Memory B cell (primary cell): ENCODE measurements around the gene TLE3.
A peak's percentile ranks its signal among the peaks of the same experiment; 100 is the strongest.

ENCODE experiments used
- ATAC-seq: fragments of 150-1000 bp; cut with Tn5 transposase; 2 replicates; pipeline ENCODE4 v1.10.0; 2021; ENCODE audit warnings: low read depth, mild to moderate bottlenecking, moderate library complexity
- DNase-seq, 2 donors: peaks; one replicate each; pipeline ENCODE4 v3.0.0; 2022; ENCODE audit warnings: low spot score in 2 of 2
- H3K27ac Mint-ChIP-seq: one replicate; pipeline ENCODE4 v1.8.0; 2022; ENCODE audit warnings: mild to moderate bottlenecking, moderate library complexity, mixed read lengths
- H3K27me3 Mint-ChIP-seq: one replicate; pipeline ENCODE4 v1.8.0; 2022; ENCODE audit warnings: mixed read lengths
- H3K36me3 Mint-ChIP-seq: one replicate; pipeline ENCODE4 v1.8.0; 2022; ENCODE audit warnings: mild to moderate bottlenecking, mixed read lengths
- H3K4me1 Mint-ChIP-seq: one replicate; pipeline ENCODE4 v1.8.0; 2022; ENCODE audit warnings: mixed read lengths
- H3K4me3 Mint-ChIP-seq: one replicate; pipeline ENCODE4 v1.8.0; 2022; ENCODE audit warnings: mild to moderate bottlenecking, moderate library complexity, mixed read lengths
- H3K9me3 Mint-ChIP-seq: one replicate; pipeline ENCODE4 v1.8.0; 2022; ENCODE audit warnings: mixed read lengths

TLE3 gene

DNA sequence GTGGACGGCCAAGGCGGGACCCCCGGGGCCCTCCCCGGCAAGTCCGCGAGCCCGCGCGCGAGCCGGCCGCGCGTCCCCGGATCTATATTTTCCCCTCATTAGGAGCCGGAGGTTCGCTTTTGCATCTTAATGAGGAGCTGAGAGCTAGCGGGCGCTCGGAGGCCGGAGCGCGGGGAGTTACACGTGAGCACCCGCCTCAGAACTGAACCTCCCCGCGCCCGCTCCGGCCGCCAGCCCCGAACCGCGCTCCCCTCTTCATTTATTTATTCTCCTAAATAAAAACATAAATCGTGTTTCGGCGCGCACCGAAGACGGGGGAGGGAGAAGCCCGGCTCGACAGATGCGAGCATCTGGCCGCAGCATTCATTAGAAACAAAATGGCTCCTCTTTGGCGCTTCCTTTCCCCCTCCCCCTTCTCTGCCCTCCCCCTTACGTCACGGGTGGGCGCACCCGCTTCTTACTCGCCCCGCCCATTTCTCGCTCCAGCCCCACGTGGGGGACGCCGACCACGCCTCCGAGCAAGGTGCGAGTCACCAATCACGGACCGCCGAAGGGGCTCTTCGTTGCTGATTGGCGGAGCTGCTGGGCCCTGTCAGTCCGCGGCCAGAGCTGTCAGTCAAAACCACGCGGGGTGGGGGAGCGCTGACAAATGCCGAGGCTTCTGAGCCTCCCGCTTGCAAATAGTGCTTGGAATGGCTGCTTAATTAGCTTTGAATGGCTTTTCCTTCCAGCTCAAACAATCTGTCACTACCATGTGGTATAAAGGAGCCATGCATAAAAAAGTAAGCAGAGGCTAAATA, 1.6 kb upstream of the TLE3 start:
- peaks cover 10% of the 10 kb centered on the region for H3K36me3 Mint-ChIP-seq

GRCh38 chr15:70098461-70099166, 897 bp upstream of the TLE3 start:
- Mint-ChIP-seq H3K27ac (peak overlapping the region; percentile 96), H3K4me1 (peaks cover 25% of the 10 kb centered on the region), H3K4me3 (peak overlapping the region; percentile 96), H3K27me3 (no peaks in the 10 kb centered on the region), H3K9me3 (no peaks in the 10 kb centered on the region), H3K36me3 (peaks cover 12% of the 10 kb centered on the region)
- DNase-seq (peak; percentile 21 to 60), ATAC-seq (no peak)

More for the DNA sequence above, 1.6 kb upstream of the TLE3 start:
- H3K27ac Mint-ChIP-seq, result peak overlapping the region; percentile 96
- H3K27me3 Mint-ChIP-seq, result no peaks in the 10 kb centered on the region
- DNase-seq (peak; percentile 100), ATAC-seq (peak; percentile 58)
- H3K9me3 Mint-ChIP-seq, result no peaks in the 10 kb centered on the region
- H3K4me1 Mint-ChIP-seq, result peaks cover 23% of the 10 kb centered on the region
- H3K4me3 Mint-ChIP-seq, result peak overlapping the region; percentile 94

- Mint-ChIP-seq H3K36me3 (peaks cover 16% of the 10 kb centered on the region), H3K27me3 (no peaks in the 10 kb centered on the region), H3K27ac (peak overlapping the region; percentile 96), H3K9me3 (no peaks in the 10 kb centered on the region), H3K4me1 (peaks cover 25% of the 10 kb centered on the region), H3K4me3 (peak overlapping the region; percentile 96)
- DNase-seq (no peak), ATAC-seq (no peak)
Observed at GRCh38 chr15:70098153-70098460, 390 bp upstream of the TLE3 start.

GRCh38 chr15:70097063-70097320, 725 bp downstream of the TLE3 start:
- H3K4me3 Mint-ChIP-seq, result peak overlapping the region; percentile 96
- peak overlapping the region; percentile 96 for H3K27ac Mint-ChIP-seq
- H3K36me3 Mint-ChIP-seq, result peaks cover 21% of the 10 kb centered on the region
- H3K4me1 Mint-ChIP-seq, result peaks cover 30% of the 10 kb centered on the region
- H3K9me3 Mint-ChIP-seq, result no peaks in the 10 kb centered on the region
- DNase-seq (no peak), ATAC-seq (no peak)
- no peaks in the 10 kb centered on the region for H3K27me3 Mint-ChIP-seq

GRCh38 chr15:70096215-70097062, 1.3 kb downstream of the TLE3 start:
- peak overlapping the region; percentile 98 for H3K4me3 Mint-ChIP-seq
- peak overlapping the region; percentile 85 for H3K27ac Mint-ChIP-seq
- DNase-seq (peak; percentile 33 to 34), ATAC-seq (no peak)
- no peaks in the 10 kb centered on the region for H3K9me3 Mint-ChIP-seq
- H3K36me3 Mint-ChIP-seq, result peaks cover 22% of the 10 kb centered on the region
- H3K27me3 Mint-ChIP-seq, result no peaks in the 10 kb centered on the region
- peaks cover 35% of the 10 kb centered on the region for H3K4me1 Mint-ChIP-seq

DNA sequence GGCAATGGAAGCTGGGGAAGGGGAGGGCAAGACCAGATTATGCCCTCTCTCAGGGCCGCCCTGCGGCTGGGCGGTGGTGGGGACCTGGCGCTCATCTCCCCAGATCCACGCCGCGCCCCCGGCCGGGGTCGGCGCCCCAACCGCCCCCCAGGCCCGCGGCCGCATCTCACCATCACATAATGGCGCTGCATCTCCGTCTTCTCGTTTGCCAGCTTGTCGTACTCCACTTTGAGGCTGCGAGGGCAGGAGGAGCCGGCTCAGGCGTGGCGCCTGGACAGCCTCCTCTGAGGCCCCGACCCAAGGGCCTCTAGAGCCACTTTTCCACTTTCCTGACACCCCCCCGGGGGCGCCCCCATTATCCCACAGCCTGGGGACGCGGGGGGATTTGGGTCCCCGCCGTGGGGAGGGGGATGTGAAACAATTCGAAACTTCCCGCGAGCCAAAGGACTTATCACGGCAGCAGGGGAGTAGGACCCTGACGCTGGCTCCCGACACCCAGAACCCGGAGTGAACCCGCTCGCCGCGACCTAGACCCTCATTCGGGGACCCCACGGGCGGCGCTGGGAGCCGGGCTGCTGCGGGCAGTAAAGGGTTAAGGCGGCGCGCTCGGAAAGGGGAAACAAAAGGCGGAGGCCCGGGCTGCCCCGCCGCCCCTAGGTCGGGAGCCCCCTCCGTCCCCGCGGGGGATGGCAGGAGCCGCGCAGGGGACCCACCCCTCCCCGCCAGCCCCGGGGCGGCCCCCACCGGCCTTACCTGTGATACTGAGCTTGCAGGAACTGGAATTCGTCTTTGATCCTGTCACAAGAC, 2.1 kb downstream of the TLE3 start:
- H3K36me3 Mint-ChIP-seq, result peaks cover 23% of the 10 kb centered on the region
- peak overlapping the region; percentile 98 for H3K4me3 Mint-ChIP-seq
- H3K27me3 Mint-ChIP-seq, result no peaks in the 10 kb centered on the region
- H3K4me1 Mint-ChIP-seq, result peaks cover 39% of the 10 kb centered on the region
- peak; percentile 28 for ATAC-seq
- no peaks in the 10 kb centered on the region for H3K9me3 Mint-ChIP-seq
- peak overlapping the region; percentile 85 for H3K27ac Mint-ChIP-seq
- peak; percentile 79 for DNase-seq

- peaks cover 43% of the 10 kb centered on the region for H3K4me1 Mint-ChIP-seq
- H3K27me3 Mint-ChIP-seq, result no peaks in the 10 kb centered on the region
- ATAC-seq (no peak), DNase-seq (no peak)
- no peaks in the 10 kb centered on the region for H3K9me3 Mint-ChIP-seq
- H3K4me3 Mint-ChIP-seq, result peak overlapping the region; percentile 98
- H3K27ac Mint-ChIP-seq, result peak overlapping the region; percentile 85
- peaks cover 29% of the 10 kb centered on the region for H3K36me3 Mint-ChIP-seq
Observed at GRCh38 chr15:70094690-70095311, 2.9 kb downstream of the TLE3 start.

GRCh38 chr15:70093481-70094319, 4.0 kb downstream of the TLE3 start:
- ATAC-seq (no peak), DNase-seq (no peak)
- Mint-ChIP-seq H3K9me3 (no peaks in the 10 kb centered on the region), H3K36me3 (peaks cover 33% of the 10 kb centered on the region), H3K27me3 (no peaks in the 10 kb centered on the region), H3K4me3 (peak overlapping the region; percentile 98), H3K27ac (peak overlapping the region; percentile 51), H3K4me1 (peaks cover 47% of the 10 kb centered on the region)

DNA sequence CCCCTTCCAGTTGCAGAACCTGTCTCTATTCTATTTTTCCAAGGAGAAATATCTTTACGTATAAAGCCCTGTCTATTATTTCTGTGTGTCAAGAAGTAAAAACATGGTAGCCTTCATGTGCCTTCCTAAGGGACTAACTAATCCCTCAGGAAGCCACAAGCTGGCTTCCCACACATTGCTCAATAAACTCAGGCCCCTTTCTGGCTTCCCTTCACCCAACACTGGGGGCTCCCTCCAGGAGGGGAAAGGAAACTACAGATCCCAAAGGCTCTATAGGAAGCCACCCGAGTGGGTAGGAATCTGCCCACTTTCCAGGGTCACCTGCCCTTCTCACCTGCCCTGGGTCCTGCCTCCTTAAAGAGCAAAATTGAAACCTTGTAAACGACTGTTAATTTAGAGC, 4.6 kb downstream of the TLE3 start:
- Mint-ChIP-seq H3K36me3 (peaks cover 39% of the 10 kb centered on the region), H3K27me3 (no peaks in the 10 kb centered on the region), H3K4me3 (peak overlapping the region; percentile 52), H3K4me1 (peaks cover 50% of the 10 kb centered on the region), H3K9me3 (no peaks in the 10 kb centered on the region), H3K27ac (peak overlapping the region; percentile 51)
- ATAC-seq, result no peak
- no peak for DNase-seq

- Mint-ChIP-seq H3K36me3 (peaks cover 41% of the 10 kb centered on the region), H3K27me3 (no peaks in the 10 kb centered on the region), H3K27ac (peak overlapping the region; percentile 5), H3K4me1 (peaks cover 53% of the 10 kb centered on the region), H3K9me3 (no peaks in the 10 kb centered on the region), H3K4me3 (peak overlapping the region; percentile 52)
- DNase-seq, result no peak
- ATAC-seq, result no peak
Observed at GRCh38 chr15:70092464-70093027, 5.2 kb downstream of the TLE3 start.

- no peak for DNase-seq
- H3K4me3 Mint-ChIP-seq, result peak overlapping the region; percentile 52
- H3K27ac Mint-ChIP-seq, result peak overlapping the region; percentile 73
- H3K27me3 Mint-ChIP-seq, result no peaks in the 10 kb centered on the region
- no peak for ATAC-seq
- no peaks in the 10 kb centered on the region for H3K9me3 Mint-ChIP-seq
- H3K36me3 Mint-ChIP-seq, result peaks cover 41% of the 10 kb centered on the region
- peaks cover 60% of the 10 kb centered on the region for H3K4me1 Mint-ChIP-seq
Observed at GRCh38 chr15:70091726-70092463, 5.8 kb downstream of the TLE3 start.
